Stimulated activated CD4-positive, alpha-beta T cell treated with anti-CD3 and anti-CD28 coated beads, Interleukin-1b, Interleukin-23, amount 100 ng/mL, for 1 hour (primary cell): ENCODE measurements around the gene AIG1.
"Not testable (repeated sequence)": the region's sequence is repeated elsewhere in the genome, so short reads cannot be mapped to it uniquely, and the experiment has no call there.

ENCODE experiments used
- DNase-seq, 2 donors: peaks; one replicate each; pipeline ENCODE4 v3.0.0-alpha.2; 2020; ENCODE audit warnings: low read depth in 2 of 2

The AIG1 gene

GRCh38 chr6:143232849-143233248 lies 172.2 kb downstream of the AIG1 start:
- DNase-seq, result no peak

- no peak for DNase-seq
These were observed 173.0 kb downstream of the AIG1 start for GRCh38 chr6:143233554-143234285.

DNA sequence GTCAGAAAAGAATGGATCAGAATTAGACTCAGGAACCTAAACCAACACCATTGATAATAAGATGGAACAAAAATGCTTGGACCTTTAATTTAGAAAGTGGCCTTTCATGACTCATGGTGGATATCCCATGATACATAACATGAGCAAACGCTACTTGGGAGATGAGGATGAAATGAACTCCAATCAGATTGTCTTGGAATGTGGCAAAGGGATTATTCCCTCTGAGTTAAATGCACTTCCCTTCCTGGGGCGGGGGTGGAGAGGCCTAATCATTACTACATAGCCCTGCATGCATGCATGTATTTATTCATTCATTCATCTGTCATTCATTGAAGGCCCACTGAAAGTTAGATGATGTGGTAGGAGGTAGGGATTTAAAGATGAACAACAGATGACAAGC lies 174.0 kb downstream of the AIG1 start:
- DNase-seq, result no peak

GRCh38 chr6:143236151-143236798 lies 175.6 kb downstream of the AIG1 start:
- no peak for DNase-seq

DNA sequence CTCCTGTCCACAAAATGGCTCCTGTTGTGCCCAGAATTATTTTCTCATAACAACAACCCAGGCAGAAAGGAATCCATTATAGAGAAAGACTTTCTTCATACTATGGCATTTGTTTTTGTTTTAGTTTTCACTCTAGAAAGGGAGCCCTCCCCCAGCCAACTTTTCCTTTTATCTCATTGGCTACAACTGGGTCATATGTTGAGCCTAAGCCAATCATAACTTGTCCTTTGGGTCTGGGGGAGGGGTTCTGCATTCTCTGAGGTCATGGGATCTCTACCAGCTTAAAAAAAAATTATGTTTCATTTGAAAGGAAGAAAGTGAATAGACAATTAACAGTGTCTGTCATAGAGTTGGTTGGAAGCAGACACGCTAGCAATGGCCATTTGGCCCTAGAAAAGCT lies 177.6 kb downstream of the AIG1 start:
- DNase-seq, result no peak

GRCh38 chr6:143241111-143241510 lies 180.4 kb downstream of the AIG1 start:
- no peak for DNase-seq

DNA sequence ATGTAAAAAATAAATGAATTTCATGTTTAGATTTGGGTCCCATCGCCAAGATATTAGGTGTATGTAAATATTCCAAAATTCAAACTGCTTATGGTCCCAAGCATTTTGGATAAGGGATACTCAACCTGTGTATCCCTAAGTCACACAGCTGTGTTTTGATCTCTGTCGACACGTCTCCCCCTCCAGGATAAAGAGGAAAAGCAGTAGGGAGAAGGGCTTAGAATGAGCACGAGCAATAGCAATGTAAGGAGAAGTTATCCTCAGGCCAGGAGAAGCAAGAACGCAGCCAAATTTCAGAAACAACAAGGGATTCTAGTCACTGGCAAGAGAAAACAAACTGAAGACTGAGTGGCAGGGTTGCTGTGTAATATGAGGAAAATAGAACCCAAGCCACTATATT lies 181.2 kb downstream of the AIG1 start:
- DNase-seq, result no peak

GRCh38 chr6:143243786-143244185 lies 183.1 kb downstream of the AIG1 start:
- no peak for DNase-seq

DNA sequence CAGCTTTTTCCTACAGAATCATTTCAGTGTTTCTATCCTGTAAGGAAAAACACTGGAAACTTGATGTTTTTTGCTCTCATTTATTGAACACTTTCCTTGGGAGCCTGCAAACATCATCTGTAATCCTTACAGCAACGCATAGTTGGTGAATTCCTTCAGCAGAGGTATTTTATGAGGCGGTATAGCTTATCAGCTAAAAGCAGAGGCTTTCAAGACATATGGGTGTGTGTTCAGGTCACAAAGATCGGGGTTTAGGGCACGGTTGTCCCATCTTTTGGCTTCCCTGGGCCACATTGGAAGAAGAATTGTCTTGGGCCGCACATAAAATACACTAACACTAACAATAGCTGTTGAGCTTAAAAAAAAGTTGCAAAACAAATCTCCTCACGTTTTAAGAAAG lies 185.0 kb downstream of the AIG1 start:
- DNase-seq, result no peak

GRCh38 chr6:143246166-143246775 lies 185.6 kb downstream of the AIG1 start:
- DNase-seq, result not testable (repeated sequence)

- DNase-seq, result no peak
These were observed 186.9 kb downstream of the AIG1 start for GRCh38 chr6:143247586-143247985.

GRCh38 chr6:143248359-143248758 lies 187.7 kb downstream of the AIG1 start:
- no peak for DNase-seq

- no peak for DNase-seq
These were observed 190.6 kb downstream of the AIG1 start for GRCh38 chr6:143251288-143251687.

- DNase-seq, result no peak
These were observed 192.3 kb downstream of the AIG1 start for GRCh38 chr6:143252961-143253360.

DNA sequence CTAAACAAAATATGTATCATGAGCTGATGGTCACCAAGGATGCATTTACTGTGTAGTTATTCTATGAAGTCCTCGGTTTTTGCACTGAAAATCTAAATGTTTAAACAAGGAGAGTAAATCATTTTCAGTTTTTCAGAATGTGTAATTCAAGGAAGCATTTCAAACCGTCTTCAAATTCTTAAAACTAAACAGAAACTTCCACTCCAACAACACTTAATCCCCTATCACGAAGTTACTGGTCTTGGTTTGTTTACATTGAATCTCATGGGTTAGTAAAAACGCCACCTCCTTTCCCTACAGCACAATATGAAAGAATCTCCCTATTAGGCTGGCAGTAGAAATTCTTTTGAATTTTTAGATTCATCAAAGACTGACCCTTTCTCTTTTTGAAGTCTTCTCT lies 192.9 kb downstream of the AIG1 start:
- no peak for DNase-seq

- DNase-seq, result no peak
These were observed 198.3 kb downstream of the AIG1 start for GRCh38 chr6:143258945-143259344.

DNA sequence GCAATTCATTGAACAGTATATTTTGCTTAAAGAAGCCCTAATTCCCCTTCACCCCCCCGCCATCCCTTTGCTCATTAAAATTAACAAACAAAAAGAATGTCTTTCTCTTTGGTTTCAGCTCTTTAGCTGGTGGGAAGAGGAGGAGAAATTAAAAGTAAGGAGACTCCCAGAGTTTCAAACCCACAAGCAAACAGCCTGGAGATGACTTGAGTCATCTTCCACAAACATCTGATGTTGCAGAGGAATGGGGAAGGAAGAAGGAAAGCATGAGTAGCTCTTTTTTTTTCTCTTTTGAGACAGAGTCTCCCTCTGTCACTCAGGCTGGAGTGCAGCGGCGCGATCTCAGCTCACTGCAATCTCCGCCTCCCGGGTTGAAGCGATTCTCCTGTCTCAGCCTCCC lies 200.2 kb downstream of the AIG1 start:
- DNase-seq, result no peak

DNA sequence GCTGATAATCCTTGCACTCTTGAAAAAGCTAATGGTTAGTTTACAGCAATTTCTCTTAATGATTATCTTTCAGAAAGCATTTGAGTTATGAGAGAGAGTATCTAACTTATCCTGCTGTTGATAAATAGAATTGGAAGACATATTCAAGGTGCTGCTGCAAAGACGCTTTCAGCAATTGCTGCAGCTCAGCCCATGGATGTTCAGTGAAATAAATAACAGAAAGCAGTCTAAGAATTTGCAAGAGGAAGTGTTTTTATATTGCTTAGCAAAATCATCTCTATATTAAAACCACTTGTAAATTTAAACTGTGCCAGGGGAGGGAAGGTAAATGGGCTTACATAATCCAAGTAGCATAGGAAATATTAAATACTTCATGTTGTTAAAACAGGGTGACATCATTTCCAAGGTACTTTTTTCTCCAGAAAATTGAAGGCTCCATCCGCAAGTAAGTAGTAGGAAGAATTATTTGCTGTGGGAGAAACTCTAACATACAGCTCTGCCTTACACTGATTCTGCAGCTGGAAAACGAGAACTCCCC lies 201.3 kb downstream of the AIG1 start:
- no peak for DNase-seq

- DNase-seq, result no peak
These were observed 202.2 kb downstream of the AIG1 start for GRCh38 chr6:143262859-143263258.

DNA sequence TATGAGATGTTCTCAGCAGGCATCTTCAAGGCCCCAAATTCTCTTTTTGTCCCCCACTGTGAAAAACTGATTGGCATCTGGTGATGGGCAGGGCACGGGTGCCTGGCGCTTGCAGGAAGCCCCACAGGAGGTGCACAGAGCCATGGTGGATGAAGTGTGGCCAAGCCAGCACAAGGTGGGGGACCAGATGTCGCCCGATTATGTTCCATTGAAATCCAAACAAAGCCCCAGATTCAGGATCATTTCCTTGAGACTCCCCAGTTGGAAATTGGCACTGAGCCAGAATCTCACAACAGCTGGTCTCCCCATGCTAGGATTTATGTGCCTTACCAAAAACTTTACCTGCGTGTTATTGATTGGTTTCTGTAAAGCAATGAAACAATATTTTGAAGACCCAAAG lies 203.7 kb downstream of the AIG1 start:
- DNase-seq, result no peak

- DNase-seq, result no peak
These were observed 204.5 kb downstream of the AIG1 start for GRCh38 chr6:143264986-143265764.

DNA sequence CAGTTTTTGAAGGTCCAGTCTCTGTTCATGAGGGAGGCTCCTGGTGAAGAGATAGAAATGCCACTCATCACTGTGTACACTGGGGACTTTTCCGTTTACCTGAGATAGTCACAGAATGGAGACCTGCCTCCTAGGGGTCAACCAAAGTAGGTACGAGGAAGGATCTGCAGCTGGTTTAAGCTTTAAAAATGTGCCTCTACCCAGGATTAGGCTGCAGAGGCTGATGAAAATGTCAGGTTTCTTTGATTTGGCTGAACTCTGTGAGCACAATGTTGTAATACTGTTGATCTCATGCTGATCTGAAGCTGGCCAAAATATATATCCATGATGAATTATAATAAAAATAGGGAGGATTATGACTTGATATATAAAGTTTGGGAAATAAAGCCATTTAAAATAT lies 207.1 kb downstream of the AIG1 start:
- DNase-seq, result no peak
